Measurements from ENCODE around the gene MAU2. TPM values are rescaled to one million over a fixed set of nuclear protein-coding genes. Genes with fewer than 3 reads are reported as not detected.

MAU2 gene
- total and polyA plus RNA-seq, 2 experiments from 2014 or later: 18.9 to 62.2 TPM

DNA sequence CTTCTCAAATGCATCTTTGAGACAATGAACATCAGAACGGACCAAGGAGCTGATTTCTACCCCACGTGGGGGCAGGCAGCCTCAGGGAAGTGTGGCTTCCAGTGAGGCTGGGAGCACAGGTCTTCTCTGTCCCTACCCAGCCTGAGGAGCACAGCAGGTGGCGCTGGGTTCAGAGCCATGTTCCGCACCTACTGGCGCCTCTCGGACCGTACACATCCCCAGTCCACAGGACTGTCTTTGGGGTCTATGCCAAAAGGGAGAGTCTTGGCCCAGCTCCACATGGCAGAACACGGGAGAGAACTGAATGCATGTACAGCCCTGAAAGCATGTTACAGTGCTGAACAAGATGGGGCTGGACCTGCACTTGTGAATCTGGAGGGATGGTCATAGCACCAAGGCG, 22.9 kb upstream of the MAU2 start:
- Histone ChIP-seq H3K9me2 (ENCODE audit: insufficient read depth) (no peaks in the 10 kb centered on the region), H3K27me3 (ENCODE audit: insufficient read depth) (no peaks in the 10 kb centered on the region), H3F3A (replicated peaks; ENCODE audit: low read depth) (no peaks in the 10 kb centered on the region), H2AFZ (no peak overlapping the region), H3K4me3 (no peak overlapping the region), H3K4me1 (ENCODE audit: insufficient read depth) (no peaks in the 10 kb centered on the region), H3K79me2 (replicated peaks; ENCODE audit: insufficient read depth) (no peaks in the 10 kb centered on the region), H3K36me3 (ENCODE audit: insufficient read depth) (peaks cover 13% of the 10 kb centered on the region), H3K4me2 (no peak overlapping the region), H3K27ac (ENCODE audit: low read depth) (no peak overlapping the region), H4K20me1 (replicated peaks; ENCODE audit: insufficient read depth) (no peaks in the 10 kb centered on the region)
- H3K4me1 Mint-ChIP-seq: no peaks in the 10 kb centered on the region
- ATAC-seq: peak; percentile 38; the same call in 1 of the 3 replicates
- no peak for DNase-seq (ENCODE audit: low spot score)
- H3K36me3 Mint-ChIP-seq (ENCODE audit: low read depth): peaks cover 35% of the 10 kb centered on the region
- TF ChIP-seq, protein P1, sequence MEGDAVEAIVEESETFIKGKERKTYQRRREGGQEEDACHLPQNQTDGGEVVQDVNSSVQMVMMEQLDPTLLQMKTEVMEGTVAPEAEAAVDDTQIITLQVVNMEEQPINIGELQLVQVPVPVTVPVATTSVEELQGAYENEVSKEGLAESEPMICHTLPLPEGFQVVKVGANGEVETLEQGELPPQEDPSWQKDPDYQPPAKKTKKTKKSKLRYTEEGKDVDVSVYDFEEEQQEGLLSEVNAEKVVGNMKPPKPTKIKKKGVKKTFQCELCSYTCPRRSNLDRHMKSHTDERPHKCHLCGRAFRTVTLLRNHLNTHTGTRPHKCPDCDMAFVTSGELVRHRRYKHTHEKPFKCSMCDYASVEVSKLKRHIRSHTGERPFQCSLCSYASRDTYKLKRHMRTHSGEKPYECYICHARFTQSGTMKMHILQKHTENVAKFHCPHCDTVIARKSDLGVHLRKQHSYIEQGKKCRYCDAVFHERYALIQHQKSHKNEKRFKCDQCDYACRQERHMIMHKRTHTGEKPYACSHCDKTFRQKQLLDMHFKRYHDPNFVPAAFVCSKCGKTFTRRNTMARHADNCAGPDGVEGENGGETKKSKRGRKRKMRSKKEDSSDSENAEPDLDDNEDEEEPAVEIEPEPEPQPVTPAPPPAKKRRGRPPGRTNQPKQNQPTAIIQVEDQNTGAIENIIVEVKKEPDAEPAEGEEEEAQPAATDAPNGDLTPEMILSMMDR (conservative IDR thresholded peaks at IDR 0.05; ENCODE audit: low read depth in 2 of 2): no peak
- TF ChIP-seq, protein P2, sequence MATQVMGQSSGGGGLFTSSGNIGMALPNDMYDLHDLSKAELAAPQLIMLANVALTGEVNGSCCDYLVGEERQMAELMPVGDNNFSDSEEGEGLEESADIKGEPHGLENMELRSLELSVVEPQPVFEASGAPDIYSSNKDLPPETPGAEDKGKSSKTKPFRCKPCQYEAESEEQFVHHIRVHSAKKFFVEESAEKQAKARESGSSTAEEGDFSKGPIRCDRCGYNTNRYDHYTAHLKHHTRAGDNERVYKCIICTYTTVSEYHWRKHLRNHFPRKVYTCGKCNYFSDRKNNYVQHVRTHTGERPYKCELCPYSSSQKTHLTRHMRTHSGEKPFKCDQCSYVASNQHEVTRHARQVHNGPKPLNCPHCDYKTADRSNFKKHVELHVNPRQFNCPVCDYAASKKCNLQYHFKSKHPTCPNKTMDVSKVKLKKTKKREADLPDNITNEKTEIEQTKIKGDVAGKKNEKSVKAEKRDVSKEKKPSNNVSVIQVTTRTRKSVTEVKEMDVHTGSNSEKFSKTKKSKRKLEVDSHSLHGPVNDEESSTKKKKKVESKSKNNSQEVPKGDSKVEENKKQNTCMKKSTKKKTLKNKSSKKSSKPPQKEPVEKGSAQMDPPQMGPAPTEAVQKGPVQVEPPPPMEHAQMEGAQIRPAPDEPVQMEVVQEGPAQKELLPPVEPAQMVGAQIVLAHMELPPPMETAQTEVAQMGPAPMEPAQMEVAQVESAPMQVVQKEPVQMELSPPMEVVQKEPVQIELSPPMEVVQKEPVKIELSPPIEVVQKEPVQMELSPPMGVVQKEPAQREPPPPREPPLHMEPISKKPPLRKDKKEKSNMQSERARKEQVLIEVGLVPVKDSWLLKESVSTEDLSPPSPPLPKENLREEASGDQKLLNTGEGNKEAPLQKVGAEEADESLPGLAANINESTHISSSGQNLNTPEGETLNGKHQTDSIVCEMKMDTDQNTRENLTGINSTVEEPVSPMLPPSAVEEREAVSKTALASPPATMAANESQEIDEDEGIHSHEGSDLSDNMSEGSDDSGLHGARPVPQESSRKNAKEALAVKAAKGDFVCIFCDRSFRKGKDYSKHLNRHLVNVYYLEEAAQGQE (IDR thresholded peaks at IDR 0.05; ENCODE audit: unreplicated experiment): no peak
- no peak for TF ChIP-seq STAT1 (IDR thresholded peaks at IDR 0.05; ENCODE audit: unreplicated experiment)
- TF ChIP-seq ZNF331 (CRISPR knock-in tag; IDR thresholded peaks at IDR 0.05; ENCODE audit: low read depth): no peak
- TF ChIP-seq EZH2 (IDR thresholded peaks at IDR 0.05; ENCODE audit: low read depth, unreplicated experiment): no peak
- no peak for TF ChIP-seq ZNF114 (CRISPR knock-in tag; IDR thresholded peaks at IDR 0.05)
- TF ChIP-seq, protein P3, sequence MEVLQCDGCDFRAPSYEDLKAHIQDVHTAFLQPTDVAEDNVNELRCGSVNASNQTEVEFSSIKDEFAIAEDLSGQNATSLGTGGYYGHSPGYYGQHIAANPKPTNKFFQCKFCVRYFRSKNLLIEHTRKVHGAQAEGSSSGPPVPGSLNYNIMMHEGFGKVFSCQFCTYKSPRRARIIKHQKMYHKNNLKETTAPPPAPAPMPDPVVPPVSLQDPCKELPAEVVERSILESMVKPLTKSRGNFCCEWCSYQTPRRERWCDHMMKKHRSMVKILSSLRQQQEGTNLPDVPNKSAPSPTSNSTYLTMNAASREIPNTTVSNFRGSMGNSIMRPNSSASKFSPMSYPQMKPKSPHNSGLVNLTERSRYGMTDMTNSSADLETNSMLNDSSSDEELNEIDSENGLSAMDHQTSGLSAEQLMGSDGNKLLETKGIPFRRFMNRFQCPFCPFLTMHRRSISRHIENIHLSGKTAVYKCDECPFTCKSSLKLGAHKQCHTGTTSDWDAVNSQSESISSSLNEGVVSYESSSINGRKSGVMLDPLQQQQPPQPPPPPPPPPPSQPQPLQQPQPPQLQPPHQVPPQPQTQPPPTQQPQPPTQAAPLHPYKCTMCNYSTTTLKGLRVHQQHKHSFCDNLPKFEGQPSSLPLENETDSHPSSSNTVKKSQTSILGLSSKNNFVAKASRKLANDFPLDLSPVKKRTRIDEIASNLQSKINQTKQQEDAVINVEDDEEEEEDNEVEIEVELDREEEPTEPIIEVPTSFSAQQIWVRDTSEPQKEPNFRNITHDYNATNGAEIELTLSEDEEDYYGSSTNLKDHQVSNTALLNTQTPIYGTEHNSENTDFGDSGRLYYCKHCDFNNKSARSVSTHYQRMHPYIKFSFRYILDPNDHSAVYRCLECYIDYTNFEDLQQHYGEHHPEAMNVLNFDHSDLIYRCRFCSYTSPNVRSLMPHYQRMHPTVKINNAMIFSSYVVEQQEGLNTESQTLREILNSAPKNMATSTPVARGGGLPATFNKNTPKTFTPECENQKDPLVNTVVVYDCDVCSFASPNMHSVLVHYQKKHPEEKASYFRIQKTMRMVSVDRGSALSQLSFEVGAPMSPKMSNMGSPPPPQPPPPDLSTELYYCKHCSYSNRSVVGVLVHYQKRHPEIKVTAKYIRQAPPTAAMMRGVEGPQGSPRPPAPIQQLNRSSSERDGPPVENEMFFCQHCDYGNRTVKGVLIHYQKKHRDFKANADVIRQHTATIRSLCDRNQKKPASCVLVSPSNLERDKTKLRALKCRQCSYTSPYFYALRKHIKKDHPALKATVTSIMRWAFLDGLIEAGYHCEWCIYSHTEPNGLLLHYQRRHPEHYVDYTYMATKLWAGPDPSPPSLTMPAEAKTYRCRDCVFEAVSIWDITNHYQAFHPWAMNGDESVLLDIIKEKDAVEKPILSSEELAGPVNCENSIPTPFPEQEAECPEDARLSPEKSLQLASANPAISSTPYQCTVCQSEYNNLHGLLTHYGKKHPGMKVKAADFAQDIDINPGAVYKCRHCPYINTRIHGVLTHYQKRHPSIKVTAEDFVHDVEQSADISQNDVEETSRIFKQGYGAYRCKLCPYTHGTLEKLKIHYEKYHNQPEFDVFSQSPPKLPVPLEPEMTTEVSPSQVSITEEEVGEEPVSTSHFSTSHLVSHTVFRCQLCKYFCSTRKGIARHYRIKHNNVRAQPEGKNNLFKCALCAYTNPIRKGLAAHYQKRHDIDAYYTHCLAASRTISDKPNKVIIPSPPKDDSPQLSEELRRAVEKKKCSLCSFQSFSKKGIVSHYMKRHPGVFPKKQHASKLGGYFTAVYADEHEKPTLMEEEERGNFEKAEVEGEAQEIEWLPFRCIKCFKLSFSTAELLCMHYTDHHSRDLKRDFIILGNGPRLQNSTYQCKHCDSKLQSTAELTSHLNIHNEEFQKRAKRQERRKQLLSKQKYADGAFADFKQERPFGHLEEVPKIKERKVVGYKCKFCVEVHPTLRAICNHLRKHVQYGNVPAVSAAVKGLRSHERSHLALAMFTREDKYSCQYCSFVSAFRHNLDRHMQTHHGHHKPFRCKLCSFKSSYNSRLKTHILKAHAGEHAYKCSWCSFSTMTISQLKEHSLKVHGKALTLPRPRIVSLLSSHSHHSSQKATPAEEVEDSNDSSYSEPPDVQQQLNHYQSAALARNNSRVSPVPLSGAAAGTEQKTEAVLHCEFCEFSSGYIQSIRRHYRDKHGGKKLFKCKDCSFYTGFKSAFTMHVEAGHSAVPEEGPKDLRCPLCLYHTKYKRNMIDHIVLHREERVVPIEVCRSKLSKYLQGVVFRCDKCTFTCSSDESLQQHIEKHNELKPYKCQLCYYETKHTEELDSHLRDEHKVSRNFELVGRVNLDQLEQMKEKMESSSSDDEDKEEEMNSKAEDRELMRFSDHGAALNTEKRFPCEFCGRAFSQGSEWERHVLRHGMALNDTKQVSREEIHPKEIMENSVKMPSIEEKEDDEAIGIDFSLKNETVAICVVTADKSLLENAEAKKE (CRISPR knock-in tag; IDR thresholded peaks at IDR 0.05): no peak
- no peak for TF ChIP-seq EZH2phosphoT487 (IDR thresholded peaks at IDR 0.05; ENCODE audit: unreplicated experiment)
- TF ChIP-seq ETS1 (IDR thresholded peaks at IDR 0.05): no peak
- TF ChIP-seq CREB1 (CRISPR knock-in tag; IDR thresholded peaks at IDR 0.05; ENCODE audit: low read depth): no peak
- no peak for TF ChIP-seq NANOG (IDR thresholded peaks at IDR 0.05; ENCODE audit: borderline replicate concordance)
- TF ChIP-seq JUNB (IDR thresholded peaks at IDR 0.05; ENCODE audit: unreplicated experiment): no peak
- no peak for TF ChIP-seq POLR2AphosphoS5 (IDR thresholded peaks at IDR 0.05; ENCODE audit: low read depth)
- peaks cover 9% of the 10 kb centered on the region for H3K27me3 Mint-ChIP-seq (ENCODE audit: insufficient read depth, low read depth, poor library complexity)
- no peak overlapping the region for H3K27ac Mint-ChIP-seq
- no peak overlapping the region for H3K4me3 Mint-ChIP-seq
- no peaks in the 10 kb centered on the region for H3K9me3 Mint-ChIP-seq
